ENCODE measurements around the gene ECE1.

- TF ChIP-seq CTCF (IDR thresholded peaks at IDR 0.05) (no peak), POLR2A (IDR thresholded peaks at IDR 0.05) (peak in 1 of 2 donors; percentile 12)
Observed at GRCh38 chr1:21289700-21290545, at the start of gene ECE1.
